IPS DF 6.9 (cell line): ENCODE measurements around the gene NBPF8.
"Not testable (repeated sequence)": the region's sequence is repeated elsewhere in the genome, so short reads cannot be mapped to it uniquely, and the experiment has no call there.

Source experiments
- DNase-seq: peaks from one replicate; pipeline ENCODE4 v3.0.0-alpha.2; 2013; ENCODE audit warnings: low read depth, low spot score
- H3K27ac ChIP-seq: one replicate; pipeline ENCODE4 v1.5.1; 2013; ENCODE audit warnings: low read length, control low read depth
- H3K27me3 ChIP-seq: 2 replicates; pipeline ENCODE4 v1.6.1; 2013; ENCODE audit warnings: mild to moderate bottlenecking, low read length; ENCODE audit not compliant: control insufficient read depth, insufficient read depth
- H3K36me3 ChIP-seq: 2 replicates; pipeline ENCODE4 v1.6.1; 2013; ENCODE audit warnings: low read length; ENCODE audit not compliant: control insufficient read depth, insufficient read depth
- H3K4me1 ChIP-seq: 2 replicates; pipeline ENCODE4 v1.6.1; 2013; ENCODE audit warnings: low read length; ENCODE audit not compliant: control insufficient read depth, insufficient read depth
- H3K4me3 ChIP-seq: 2 replicates; pipeline ENCODE4 v1.5.1; 2013; ENCODE audit warnings: mild to moderate bottlenecking, low read length
- H3K9me3 ChIP-seq: 2 replicates; pipeline ENCODE4 v1.6.1; 2013; ENCODE audit warnings: low read length, inconsistent platforms; ENCODE audit not compliant: control insufficient read depth, insufficient read depth
- WGBS: extraction: QIAGEN DNeasy Blood & Tissue Kit; methylation state at CpG from one replicate; pipeline ENCODE4 v1.1.7; 2013; ENCODE audit warnings: mixed read lengths, missing lambda C conversion rate; ENCODE audit not compliant: insufficient read length, insufficient coverage; 5-methylcytosine and 5-hydroxymethylcytosine counted together

The NBPF8 gene

GRCh38 chr1:120431626-120432025 lies 16.8 kb downstream of the NBPF8 start:
- not testable (repeated sequence) for H3K4me3 ChIP-seq, H3K4me1 ChIP-seq, H3K36me3 ChIP-seq, H3K9me3 ChIP-seq, DNase-seq, H3K27ac ChIP-seq, H3K27me3 ChIP-seq
- no CpG with 5 or more reads among the region's 3 CpGs for WGBS

GRCh38 chr1:120433831-120434230 lies 19.0 kb downstream of the NBPF8 start:
- not testable (repeated sequence) for H3K4me3 ChIP-seq, H3K27me3 ChIP-seq, H3K27ac ChIP-seq, DNase-seq, H3K36me3 ChIP-seq, H3K4me1 ChIP-seq, H3K9me3 ChIP-seq
- WGBS, result no CpG with 5 or more reads among the region's 18 CpGs

- H3K4me3 ChIP-seq, H3K9me3 ChIP-seq, H3K4me1 ChIP-seq, H3K27me3 ChIP-seq, H3K27ac ChIP-seq, DNase-seq, H3K36me3 ChIP-seq: not testable (repeated sequence)
- WGBS, result no CpG with 5 or more reads among the region's 5 CpGs
Observed at GRCh38 chr1:120449124-120449523, 34.3 kb downstream of the NBPF8 start.
